KMS-11 (cell line): ENCODE data around the gene GALE.
"Not testable (repeated sequence)": the region's sequence is repeated elsewhere in the genome, so short reads cannot be mapped to it uniquely, and the experiment has no call there.

Experiments used
- H2AFZ ChIP-seq: fragments of 200-600 bp; sonication (generic); 2 replicates; pipeline ENCODE4 v1.6.1; 2016; ENCODE audit warnings: antibody characterized with exemption, mixed run types, low read depth
- H3K27ac ChIP-seq: fragments of 200-600 bp; sonication (generic); 2 replicates; pipeline ENCODE4 v1.6.1; 2016; ENCODE audit warnings: mild to moderate bottlenecking, mixed run types
- H3K27me3 ChIP-seq: fragments of 200-600 bp; sonication (generic); 2 replicates; pipeline ENCODE4 v1.6.1; 2017; ENCODE audit warnings: mild to moderate bottlenecking, low read depth, mixed run types, moderate library complexity; ENCODE audit not compliant: insufficient read depth
- H3K36me3 ChIP-seq: fragments of 200-600 bp; sonication (generic); 2 replicates; pipeline ENCODE4 v1.6.1; 2017; ENCODE audit warnings: mild to moderate bottlenecking, mixed run types; ENCODE audit not compliant: insufficient read depth
- H3K4me1 ChIP-seq: fragments of 200-600 bp; sonication (generic); 2 replicates; pipeline ENCODE4 v1.6.1; 2016; ENCODE audit warnings: mild to moderate bottlenecking, low read depth, mixed run types; ENCODE audit not compliant: poor library complexity, severe bottlenecking
- H3K4me2 ChIP-seq: fragments of 200-600 bp; sonication (generic); 2 replicates; pipeline ENCODE4 v1.7.0; 2016; ENCODE audit warnings: mild to moderate bottlenecking, mixed run types
- H3K4me3 ChIP-seq: fragments of 200-600 bp; sonication (generic); IDR thresholded peaks from 2 replicates; pipeline ENCODE4 v1.6.1; 2017; ENCODE audit warnings: low read depth, low read length, mixed read lengths; ENCODE audit not compliant: insufficient read depth
- H3K79me2 ChIP-seq: fragments of 200-600 bp; sonication (generic); 2 replicates; pipeline ENCODE4 v1.6.1; 2016; ENCODE audit warnings: low read depth, mixed run types; ENCODE audit not compliant: insufficient read depth
- H3K9ac ChIP-seq: fragments of 200-600 bp; sonication (generic); 2 replicates; pipeline ENCODE4 v1.6.1; 2016; ENCODE audit warnings: mild to moderate bottlenecking, mixed run types
- H4K20me1 ChIP-seq: fragments of 200-600 bp; sonication (generic); 2 replicates; pipeline ENCODE4 v1.6.1; 2016; ENCODE audit warnings: mild to moderate bottlenecking, mixed run types; ENCODE audit not compliant: insufficient read depth
- TF ChIP-seq, protein P1 (sequence below): fragments of 200-600 bp; sonication (generic); conservative IDR thresholded peaks from 2 replicates; pipeline ENCODE4 v1.6.1; 2017; ENCODE audit warnings: low read depth, mild to moderate bottlenecking, antibody characterized with exemption, low read length, moderate library complexity, mixed read lengths

Gene GALE

GRCh38 chr1:23806280-23806679 lies 5.7 kb upstream of the GALE start:
- Histone ChIP-seq H2AFZ (no peak overlapping the region), H3K27ac (no peak overlapping the region), H4K20me1 (no peaks in the 10 kb centered on the region), H3K79me2 (no peaks in the 10 kb centered on the region), H3K36me3 (no peaks in the 10 kb centered on the region), H3K27me3 (no peaks in the 10 kb centered on the region), H3K4me2 (no peak overlapping the region), H3K4me3 (no peak overlapping the region), H3K4me1 (peaks cover 35% of the 10 kb centered on the region), H3K9ac (no peak overlapping the region)
- TF ChIP-seq, protein P1, sequence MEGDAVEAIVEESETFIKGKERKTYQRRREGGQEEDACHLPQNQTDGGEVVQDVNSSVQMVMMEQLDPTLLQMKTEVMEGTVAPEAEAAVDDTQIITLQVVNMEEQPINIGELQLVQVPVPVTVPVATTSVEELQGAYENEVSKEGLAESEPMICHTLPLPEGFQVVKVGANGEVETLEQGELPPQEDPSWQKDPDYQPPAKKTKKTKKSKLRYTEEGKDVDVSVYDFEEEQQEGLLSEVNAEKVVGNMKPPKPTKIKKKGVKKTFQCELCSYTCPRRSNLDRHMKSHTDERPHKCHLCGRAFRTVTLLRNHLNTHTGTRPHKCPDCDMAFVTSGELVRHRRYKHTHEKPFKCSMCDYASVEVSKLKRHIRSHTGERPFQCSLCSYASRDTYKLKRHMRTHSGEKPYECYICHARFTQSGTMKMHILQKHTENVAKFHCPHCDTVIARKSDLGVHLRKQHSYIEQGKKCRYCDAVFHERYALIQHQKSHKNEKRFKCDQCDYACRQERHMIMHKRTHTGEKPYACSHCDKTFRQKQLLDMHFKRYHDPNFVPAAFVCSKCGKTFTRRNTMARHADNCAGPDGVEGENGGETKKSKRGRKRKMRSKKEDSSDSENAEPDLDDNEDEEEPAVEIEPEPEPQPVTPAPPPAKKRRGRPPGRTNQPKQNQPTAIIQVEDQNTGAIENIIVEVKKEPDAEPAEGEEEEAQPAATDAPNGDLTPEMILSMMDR, result no peak

DNA sequence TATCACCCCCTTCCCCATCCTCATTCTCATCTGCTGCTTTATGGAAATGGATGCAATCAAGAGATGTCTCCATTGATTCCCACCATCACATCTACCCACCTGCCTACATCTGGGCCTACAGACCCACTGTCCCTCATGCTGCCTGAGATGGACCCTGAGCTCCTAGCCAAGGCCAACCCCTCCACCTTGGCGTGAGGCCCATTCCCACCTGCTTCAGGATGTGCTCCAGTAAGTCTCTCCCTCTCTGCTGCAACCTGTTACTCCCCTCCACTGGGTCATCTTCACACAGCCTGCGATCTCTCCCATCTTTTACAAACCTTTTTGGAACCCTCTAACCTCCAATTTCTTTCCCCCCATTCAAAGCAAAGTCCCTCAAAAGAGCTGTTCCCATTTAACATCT lies 4.5 kb upstream of the GALE start:
- Histone ChIP-seq H3K79me2 (no peaks in the 10 kb centered on the region), H2AFZ (no peak overlapping the region), H3K27me3 (no peaks in the 10 kb centered on the region), H3K4me3 (no peak overlapping the region), H3K27ac (no peak overlapping the region), H4K20me1 (no peaks in the 10 kb centered on the region), H3K4me1 (peaks cover 27% of the 10 kb centered on the region), H3K9ac (no peak overlapping the region), H3K4me2 (no peak overlapping the region), H3K36me3 (no peaks in the 10 kb centered on the region)
- TF ChIP-seq, protein P1, result no peak

- no peak overlapping the region for H2AFZ ChIP-seq
- H3K4me3 ChIP-seq, result no peak overlapping the region
- H4K20me1 ChIP-seq, result no peaks in the 10 kb centered on the region
- no peak overlapping the region for H3K9ac ChIP-seq
- H3K36me3 ChIP-seq, result no peaks in the 10 kb centered on the region
- H3K27ac ChIP-seq, result no peak overlapping the region
- no peaks in the 10 kb centered on the region for H3K79me2 ChIP-seq
- H3K4me2 ChIP-seq, result no peak overlapping the region
- peaks cover 29% of the 10 kb centered on the region for H3K4me1 ChIP-seq
- no peaks in the 10 kb centered on the region for H3K27me3 ChIP-seq
- TF ChIP-seq, protein P1, result no peak
Measured at GRCh38 chr1:23804183-23804835, 3.8 kb upstream of the GALE start.

DNA sequence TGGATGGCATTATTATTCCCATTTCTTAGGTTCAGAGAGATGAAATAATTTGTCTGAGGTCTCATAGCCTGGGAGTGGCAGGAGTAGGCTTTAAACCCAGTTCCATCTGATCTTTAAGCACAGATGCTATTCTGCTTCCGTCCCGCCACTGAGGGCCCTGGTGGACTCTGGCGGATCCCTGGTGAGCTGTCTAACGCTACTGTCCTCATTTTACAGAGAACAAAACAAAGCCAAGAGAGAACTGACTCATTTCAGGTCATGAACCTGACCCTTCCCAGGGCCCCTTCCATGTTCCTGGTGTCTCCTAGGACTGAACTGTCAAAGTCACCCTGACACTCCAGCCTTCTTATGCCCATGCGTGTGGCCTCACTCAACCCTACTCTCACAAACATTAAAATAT lies 3.1 kb upstream of the GALE start:
- TF ChIP-seq, protein P1, result no peak
- no peaks in the 10 kb centered on the region for H3K79me2 ChIP-seq
- no peak overlapping the region for H3K27ac ChIP-seq
- no peaks in the 10 kb centered on the region for H3K36me3 ChIP-seq
- H3K4me2 ChIP-seq, result no peak overlapping the region
- H3K27me3 ChIP-seq, result no peaks in the 10 kb centered on the region
- no peaks in the 10 kb centered on the region for H4K20me1 ChIP-seq
- peaks cover 31% of the 10 kb centered on the region for H3K4me1 ChIP-seq
- no peak overlapping the region for H3K4me3 ChIP-seq
- H2AFZ ChIP-seq, result no peak overlapping the region
- H3K9ac ChIP-seq, result no peak overlapping the region

DNA sequence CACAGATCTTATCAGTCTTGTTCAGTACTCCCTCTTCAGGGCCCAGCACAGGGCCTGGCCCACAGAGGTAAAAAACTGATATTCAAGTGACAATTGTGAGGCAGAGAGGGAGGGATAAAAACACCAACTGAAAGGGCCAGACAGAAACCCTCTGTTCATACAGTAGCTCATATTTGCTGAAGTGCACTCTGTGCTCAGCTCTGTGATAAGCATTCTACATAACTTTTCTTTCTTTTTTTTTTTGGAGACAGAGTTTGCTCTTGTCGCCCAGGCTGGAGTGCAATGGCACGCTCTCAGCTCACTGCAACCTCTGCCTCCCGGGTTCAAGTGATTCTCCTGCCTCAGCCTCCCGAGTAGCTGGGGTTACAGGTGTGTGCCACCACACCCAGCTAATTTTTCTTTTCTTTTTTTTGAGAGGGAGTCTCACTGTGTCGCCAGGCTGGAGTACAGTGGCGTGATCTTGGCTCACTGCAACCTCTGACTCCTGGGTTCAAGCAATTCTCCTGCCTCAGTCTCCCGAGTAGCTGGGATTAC lies 2.3 kb upstream of the GALE start:
- not testable (repeated sequence) for H3K27me3 ChIP-seq

More for the DNA sequence above, 2.3 kb upstream of the GALE start:
- not testable (repeated sequence) for H3K79me2 ChIP-seq, H3K9ac ChIP-seq, H4K20me1 ChIP-seq, H3K4me2 ChIP-seq, H3K4me3 ChIP-seq, H3K36me3 ChIP-seq, H2AFZ ChIP-seq, H3K27ac ChIP-seq
- H3K4me1 ChIP-seq, result peaks cover 29% of the 10 kb centered on the region
